OCI-LY7 (cell line): ENCODE results near the gene SPAG6. TPM values are rescaled to one million over a fixed set of nuclear protein-coding genes. Genes with fewer than 3 reads are reported as not detected.

ENCODE experiments used
- BruUV-seq: library from RNA; stranded (reverse); fragments of 400-500 nt; replicated peaks from 2 replicates; lab custom pipeline; 2021; lab: Mats Ljungman, UMichigan
- CTCF ChIA-PET: fragments of 300-600 bp; sonication (Branson Sonifier 250); formaldehyde crosslinking; loops from one replicate; lab custom pipeline; 2022; ENCODE audit warnings: antibody characterized with exemption; ENCODE audit not compliant: unreplicated experiment; lab: Charles Lee
- POLR2A ChIA-PET: fragments of 300-600 bp; sonication (Branson Sonifier 250); formaldehyde crosslinking; loops from one replicate; lab custom pipeline; 2022; ENCODE audit warnings: antibody characterized with exemption; lab: Charles Lee
- DNase-seq: peaks from one replicate; pipeline ENCODE4 v3.0.0-alpha.2; 2015; ENCODE audit warnings: low spot score
- H2AFZ ChIP-seq: fragments of 200-600 bp; sonication (generic), shearing (Covaris generic); 2 replicates; pipeline ENCODE4 v1.6.1; 2014; ENCODE audit warnings: mild to moderate bottlenecking, antibody characterized with exemption, low read length, moderate library complexity
- H3K27ac ChIP-seq: fragments of 200-600 bp; sonication (generic); 2 replicates; pipeline ENCODE4 v1.5.1; 2014; ENCODE audit warnings: mixed run types, low read depth, mild to moderate bottlenecking, moderate library complexity, low read length, inconsistent platforms; ENCODE audit not compliant: poor library complexity, severe bottlenecking
- H3K36me3 ChIP-seq: fragments of 200-600 bp; sonication (generic); 2 replicates; pipeline ENCODE4 v1.6.1; 2014; ENCODE audit warnings: mild to moderate bottlenecking, antibody characterized with exemption, low read length, moderate library complexity, mixed read lengths; ENCODE audit not compliant: insufficient read depth
- H3K4me1 ChIP-seq: fragments of 200-600 bp; sonication (generic); 2 replicates; pipeline ENCODE4 v1.5.1; 2014; ENCODE audit warnings: mild to moderate bottlenecking, low read length; ENCODE audit not compliant: insufficient read depth, poor library complexity, severe bottlenecking
- H3K4me2 ChIP-seq: fragments of 200-600 bp; sonication (generic); 2 replicates; pipeline ENCODE4 v1.6.1; 2014; ENCODE audit warnings: mild to moderate bottlenecking, low read length
- H3K4me3 ChIP-seq: fragments of 200-600 bp; sonication (generic); 2 replicates; pipeline ENCODE4 v1.5.1; 2014; ENCODE audit warnings: mild to moderate bottlenecking, low read depth, low read length; ENCODE audit not compliant: poor library complexity, severe bottlenecking
- H3K79me2 ChIP-seq: fragments of 200-600 bp; sonication (generic); 2 replicates; pipeline ENCODE4 v1.6.1; 2016; ENCODE audit warnings: low read depth, mild to moderate bottlenecking, low read length, moderate library complexity, mixed read lengths; ENCODE audit not compliant: insufficient read depth
- H3K9me2 ChIP-seq: fragments of 200-600 bp; sonication (generic); 2 replicates; pipeline ENCODE4 v1.6.1; 2016; ENCODE audit warnings: mild to moderate bottlenecking, low read length, mixed read lengths; ENCODE audit not compliant: insufficient read depth
- H3K9me3 ChIP-seq: fragments of 200-600 bp; sonication (generic); 2 replicates; pipeline ENCODE4 v1.6.1; 2014; ENCODE audit warnings: mild to moderate bottlenecking, mixed run types, low read length, mixed read lengths
- H4K20me1 ChIP-seq: fragments of 200-600 bp; sonication (generic); 2 replicates; pipeline ENCODE4 v1.6.1; 2014; ENCODE audit warnings: mild to moderate bottlenecking, antibody characterized with exemption, low read length, moderate library complexity, mixed read lengths; ENCODE audit not compliant: insufficient read depth
- EZH2phosphoT487 ChIP-seq: fragments of 200-600 bp; sonication (generic); IDR thresholded peaks from 2 replicates; pipeline ENCODE4 v1.6.1; 2018; ENCODE audit warnings: low read depth, borderline replicate concordance, mild to moderate bottlenecking, mixed run types, antibody characterized with exemption, low read length, moderate library complexity, mixed read lengths
- intact Hi-C: fragments of 100-400 bp; cut with micrococcal nuclease; formaldehyde crosslinking; loops from one replicate; pipeline ENCODE4 v1.10.0; 2022; ENCODE audit not compliant: unreplicated experiment
- total RNA-seq, 2 experiments: library from RNA; depleted of rRNA in 1 of 2; stranded (reverse); fragments of >200 nt in 1 of 2; shearing (Covaris generic) in 1 of 2; gene quantifications; 2 replicates each; pipeline ENCODE4 v1.2.3, GENCODE V29; 2014 to 2022
- TF ChIP-seq, protein P1 (sequence below): fragments of 200-600 bp; sonication (generic); conservative IDR thresholded peaks from 2 replicates; pipeline ENCODE4 v1.5.1; 2014; ENCODE audit warnings: mild to moderate bottlenecking, antibody characterized with exemption, low read length, moderate library complexity, mixed read lengths

Gene SPAG6
- total RNA-seq, 2 experiments from 2014 or later, result not detected

DNA sequence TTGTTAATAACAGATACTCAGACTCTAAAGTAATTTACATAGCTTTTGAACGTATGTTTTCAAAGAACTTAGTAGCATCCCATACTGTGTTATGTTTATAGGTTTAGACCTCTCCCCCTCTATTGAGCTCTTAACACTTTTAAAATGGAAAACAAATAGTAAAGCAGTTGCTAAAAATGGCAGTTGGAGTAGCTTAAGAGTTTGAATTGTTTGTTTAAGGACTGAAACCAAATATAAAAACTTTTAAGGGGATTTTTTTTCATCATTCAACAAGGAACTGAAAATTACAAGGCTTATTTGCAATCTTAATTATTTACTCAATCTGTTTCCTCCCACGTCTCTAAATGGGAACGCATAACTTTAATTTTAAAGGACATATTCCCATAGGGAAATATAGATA, 1.6 kb upstream of the SPAG6 start:
- POLR2A ChIA-PET, result interaction anchor here (0.9 to 2.2 kb wide), 6 partner anchors 18 to 34 kb away, joined by 3 to 10 read pairs (median 4); partner anchors contain the start of gene COMMD3
- TF ChIP-seq, protein P1, sequence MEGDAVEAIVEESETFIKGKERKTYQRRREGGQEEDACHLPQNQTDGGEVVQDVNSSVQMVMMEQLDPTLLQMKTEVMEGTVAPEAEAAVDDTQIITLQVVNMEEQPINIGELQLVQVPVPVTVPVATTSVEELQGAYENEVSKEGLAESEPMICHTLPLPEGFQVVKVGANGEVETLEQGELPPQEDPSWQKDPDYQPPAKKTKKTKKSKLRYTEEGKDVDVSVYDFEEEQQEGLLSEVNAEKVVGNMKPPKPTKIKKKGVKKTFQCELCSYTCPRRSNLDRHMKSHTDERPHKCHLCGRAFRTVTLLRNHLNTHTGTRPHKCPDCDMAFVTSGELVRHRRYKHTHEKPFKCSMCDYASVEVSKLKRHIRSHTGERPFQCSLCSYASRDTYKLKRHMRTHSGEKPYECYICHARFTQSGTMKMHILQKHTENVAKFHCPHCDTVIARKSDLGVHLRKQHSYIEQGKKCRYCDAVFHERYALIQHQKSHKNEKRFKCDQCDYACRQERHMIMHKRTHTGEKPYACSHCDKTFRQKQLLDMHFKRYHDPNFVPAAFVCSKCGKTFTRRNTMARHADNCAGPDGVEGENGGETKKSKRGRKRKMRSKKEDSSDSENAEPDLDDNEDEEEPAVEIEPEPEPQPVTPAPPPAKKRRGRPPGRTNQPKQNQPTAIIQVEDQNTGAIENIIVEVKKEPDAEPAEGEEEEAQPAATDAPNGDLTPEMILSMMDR, result no peak
- no peak for TF ChIP-seq EZH2phosphoT487
- H3K36me3 ChIP-seq, result no peaks in the 10 kb centered on the region
- H3K9me3 ChIP-seq, result no peaks in the 10 kb centered on the region
- H4K20me1 ChIP-seq, result no peaks in the 10 kb centered on the region
- no peak overlapping the region for H3K27ac ChIP-seq
- no peak for DNase-seq
- CTCF ChIA-PET, result no interaction called here
- no peaks in the 10 kb centered on the region for H3K9me2 ChIP-seq
- intact Hi-C loops, result no loop called here
- H3K4me1 ChIP-seq, result peaks cover 10% of the 10 kb centered on the region
- H2AFZ ChIP-seq, result no peak overlapping the region
- no TSS peak for BruUV-seq
- H3K4me2 ChIP-seq, result no peak overlapping the region
- no peaks in the 10 kb centered on the region for H3K79me2 ChIP-seq
- no peak overlapping the region for H3K4me3 ChIP-seq

DNA sequence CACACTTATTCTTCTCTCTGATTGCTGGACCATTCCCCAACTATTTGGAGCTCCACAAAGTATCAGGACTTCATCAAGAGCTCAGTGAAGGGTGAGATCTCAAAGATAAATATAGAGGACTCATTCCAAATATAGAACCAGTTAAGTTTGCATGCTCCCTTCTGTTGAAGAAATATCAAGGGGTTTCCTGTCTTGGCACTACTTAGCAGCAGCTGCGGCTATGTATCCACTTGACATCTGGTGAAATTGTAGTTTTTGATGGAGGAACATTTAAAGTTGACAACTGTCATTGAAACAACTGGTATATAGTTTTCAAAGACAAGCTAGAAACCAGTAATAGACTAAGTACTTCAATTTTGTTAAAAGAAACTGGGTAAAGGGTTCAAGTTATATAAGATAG, 1.0 kb upstream of the SPAG6 start:
- intact Hi-C loops, result no loop called here
- POLR2A ChIA-PET, result interaction anchor here (0.9 to 2.2 kb wide), 5 partner anchors 18 to 29 kb away, joined by 3 to 10 read pairs (median 4); partner anchors contain the start of gene COMMD3
- BruUV-seq, result no TSS peak

DNA sequence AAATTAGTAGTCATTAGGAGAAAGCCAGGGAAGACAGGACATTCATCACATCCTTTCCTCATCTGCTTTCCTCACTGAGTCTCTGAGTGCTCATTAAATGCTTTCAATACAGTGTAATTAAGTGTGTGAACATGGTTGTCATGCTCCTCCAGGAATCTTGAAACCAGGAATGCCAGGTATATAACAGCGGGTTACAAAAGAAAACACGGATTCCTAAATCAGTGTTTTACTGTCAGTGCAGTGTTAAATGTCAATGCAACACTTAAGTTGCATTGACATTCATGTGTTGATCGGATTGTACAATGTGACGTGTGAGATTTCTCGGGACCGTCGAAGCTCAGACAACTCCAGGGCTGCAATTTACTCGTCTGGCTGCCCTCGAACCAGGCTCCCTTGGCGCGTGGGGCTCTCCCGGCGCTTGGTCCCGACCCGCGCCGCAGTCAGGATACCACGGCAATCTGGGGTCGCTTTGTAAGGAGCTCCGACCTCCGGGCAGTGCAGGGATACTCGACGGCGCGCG, 455 bp upstream of the SPAG6 start:
- intact Hi-C loops, result no loop called here
- BruUV-seq, result no TSS peak
- no peak overlapping the region for H3K27ac ChIP-seq
- H3K4me3 ChIP-seq, result no peak overlapping the region
- CTCF ChIA-PET, result no interaction called here
- no peak for TF ChIP-seq EZH2phosphoT487
- TF ChIP-seq, protein P1, result no peak
- POLR2A ChIA-PET, result interaction anchor here (1.1 to 2.2 kb wide), 3 partner anchors 17 to 29 kb away, joined by 4 to 10 read pairs (median 7); partner anchors contain the start of gene COMMD3
- no peaks in the 10 kb centered on the region for H3K36me3 ChIP-seq
- H3K79me2 ChIP-seq, result no peaks in the 10 kb centered on the region
- DNase-seq, result no peak
- peaks cover 7% of the 10 kb centered on the region for H3K4me1 ChIP-seq
- H3K9me3 ChIP-seq, result no peaks in the 10 kb centered on the region
- no peaks in the 10 kb centered on the region for H3K9me2 ChIP-seq
- H2AFZ ChIP-seq, result no peak overlapping the region
- no peak overlapping the region for H3K4me2 ChIP-seq
- no peaks in the 10 kb centered on the region for H4K20me1 ChIP-seq

More for the DNA sequence above, 1.0 kb upstream of the SPAG6 start:
- Histone ChIP-seq H3K36me3 (no peaks in the 10 kb centered on the region), H3K4me2 (no peak overlapping the region), H3K27ac (no peak overlapping the region), H2AFZ (no peak overlapping the region), H4K20me1 (no peaks in the 10 kb centered on the region), H3K9me3 (no peaks in the 10 kb centered on the region), H3K9me2 (no peaks in the 10 kb centered on the region), H3K79me2 (no peaks in the 10 kb centered on the region), H3K4me1 (peaks cover 10% of the 10 kb centered on the region), H3K4me3 (no peak overlapping the region)
- DNase-seq, result no peak
- TF ChIP-seq, protein P1, result no peak
- no peak for TF ChIP-seq EZH2phosphoT487
- CTCF ChIA-PET, result no interaction called here
